ENCODE measurements around the gene COLQ.

DNA sequence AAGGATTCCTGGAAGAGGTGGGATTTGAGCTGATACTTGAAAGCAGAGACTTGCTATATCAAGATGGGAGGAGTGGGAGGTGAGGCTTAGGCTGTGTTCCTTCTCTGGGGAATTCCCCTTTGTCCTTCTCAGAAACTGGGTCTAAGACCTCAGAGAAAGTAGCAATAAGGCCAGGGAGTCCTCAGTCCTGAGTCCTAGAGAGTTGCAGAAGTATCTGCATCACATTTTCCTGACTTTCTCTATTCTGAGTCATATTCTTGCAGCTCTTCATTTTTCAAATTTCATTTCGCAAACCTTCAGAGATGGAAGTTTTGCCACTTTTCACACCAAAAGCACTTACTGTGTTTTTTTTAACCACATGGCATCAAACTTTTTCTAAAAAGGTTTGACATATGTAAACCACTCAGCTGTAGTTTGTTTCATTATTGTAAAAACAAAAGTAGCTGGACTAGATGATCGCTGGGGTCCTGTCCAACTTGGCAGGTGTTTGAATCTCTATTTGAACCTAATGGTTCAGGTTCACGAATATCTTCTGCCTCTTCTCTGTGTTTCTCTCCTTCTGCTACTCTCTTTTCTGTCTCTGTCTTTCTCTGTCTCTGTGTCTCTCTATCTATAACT lies 21.3 kb downstream of the COLQ start:
- TF ChIP-seq, protein P1, sequence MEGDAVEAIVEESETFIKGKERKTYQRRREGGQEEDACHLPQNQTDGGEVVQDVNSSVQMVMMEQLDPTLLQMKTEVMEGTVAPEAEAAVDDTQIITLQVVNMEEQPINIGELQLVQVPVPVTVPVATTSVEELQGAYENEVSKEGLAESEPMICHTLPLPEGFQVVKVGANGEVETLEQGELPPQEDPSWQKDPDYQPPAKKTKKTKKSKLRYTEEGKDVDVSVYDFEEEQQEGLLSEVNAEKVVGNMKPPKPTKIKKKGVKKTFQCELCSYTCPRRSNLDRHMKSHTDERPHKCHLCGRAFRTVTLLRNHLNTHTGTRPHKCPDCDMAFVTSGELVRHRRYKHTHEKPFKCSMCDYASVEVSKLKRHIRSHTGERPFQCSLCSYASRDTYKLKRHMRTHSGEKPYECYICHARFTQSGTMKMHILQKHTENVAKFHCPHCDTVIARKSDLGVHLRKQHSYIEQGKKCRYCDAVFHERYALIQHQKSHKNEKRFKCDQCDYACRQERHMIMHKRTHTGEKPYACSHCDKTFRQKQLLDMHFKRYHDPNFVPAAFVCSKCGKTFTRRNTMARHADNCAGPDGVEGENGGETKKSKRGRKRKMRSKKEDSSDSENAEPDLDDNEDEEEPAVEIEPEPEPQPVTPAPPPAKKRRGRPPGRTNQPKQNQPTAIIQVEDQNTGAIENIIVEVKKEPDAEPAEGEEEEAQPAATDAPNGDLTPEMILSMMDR (optimal IDR thresholded peaks at IDR 0.05 in 1 of 3, IDR thresholded peaks at IDR 0.05 in 1 of 3, conservative IDR thresholded peaks at IDR 0.05 in 1 of 3; ENCODE audit: extremely low read depth in 1 of 3, insufficient read depth in 2 of 3, low read length in 3 of 3) = no peak
- TF ChIP-seq EZH2 (IDR thresholded peaks at IDR 0.05; ENCODE audit: low read length) = no peak

Measured in keratinocyte (primary cell).